OCI-LY7 (cell line): ENCODE measurements around the gene SIRT5. TPM values are rescaled to one million over a fixed set of nuclear protein-coding genes. Genes with fewer than 3 reads are reported as not detected.

Source experiments
- BruUV-seq: library from RNA; stranded (reverse); fragments of 400-500 nt; replicated peaks from 2 replicates; lab custom pipeline; 2021; lab: Mats Ljungman, UMichigan
- CTCF ChIA-PET: fragments of 300-600 bp; sonication (Branson Sonifier 250); formaldehyde crosslinking; loops from one replicate; lab custom pipeline; 2022; ENCODE audit warnings: antibody characterized with exemption; ENCODE audit not compliant: unreplicated experiment; lab: Charles Lee
- POLR2A ChIA-PET: fragments of 300-600 bp; sonication (Branson Sonifier 250); formaldehyde crosslinking; loops from one replicate; lab custom pipeline; 2022; ENCODE audit warnings: antibody characterized with exemption; lab: Charles Lee
- DNase-seq: peaks from one replicate; pipeline ENCODE4 v3.0.0-alpha.2; 2015; ENCODE audit warnings: low spot score
- H2AFZ ChIP-seq: fragments of 200-600 bp; sonication (generic), shearing (Covaris generic); 2 replicates; pipeline ENCODE4 v1.6.1; 2014; ENCODE audit warnings: mild to moderate bottlenecking, antibody characterized with exemption, low read length, moderate library complexity
- H3K27ac ChIP-seq: fragments of 200-600 bp; sonication (generic); 2 replicates; pipeline ENCODE4 v1.5.1; 2014; ENCODE audit warnings: mixed run types, low read depth, mild to moderate bottlenecking, moderate library complexity, low read length, inconsistent platforms; ENCODE audit not compliant: poor library complexity, severe bottlenecking
- H3K36me3 ChIP-seq: fragments of 200-600 bp; sonication (generic); 2 replicates; pipeline ENCODE4 v1.6.1; 2014; ENCODE audit warnings: mild to moderate bottlenecking, antibody characterized with exemption, low read length, moderate library complexity, mixed read lengths; ENCODE audit not compliant: insufficient read depth
- H3K4me1 ChIP-seq: fragments of 200-600 bp; sonication (generic); 2 replicates; pipeline ENCODE4 v1.5.1; 2014; ENCODE audit warnings: mild to moderate bottlenecking, low read length; ENCODE audit not compliant: insufficient read depth, poor library complexity, severe bottlenecking
- H3K4me2 ChIP-seq: fragments of 200-600 bp; sonication (generic); 2 replicates; pipeline ENCODE4 v1.6.1; 2014; ENCODE audit warnings: mild to moderate bottlenecking, low read length
- H3K4me3 ChIP-seq: fragments of 200-600 bp; sonication (generic); 2 replicates; pipeline ENCODE4 v1.5.1; 2014; ENCODE audit warnings: mild to moderate bottlenecking, low read depth, low read length; ENCODE audit not compliant: poor library complexity, severe bottlenecking
- H3K79me2 ChIP-seq: fragments of 200-600 bp; sonication (generic); 2 replicates; pipeline ENCODE4 v1.6.1; 2016; ENCODE audit warnings: low read depth, mild to moderate bottlenecking, low read length, moderate library complexity, mixed read lengths; ENCODE audit not compliant: insufficient read depth
- H3K9me2 ChIP-seq: fragments of 200-600 bp; sonication (generic); 2 replicates; pipeline ENCODE4 v1.6.1; 2016; ENCODE audit warnings: mild to moderate bottlenecking, low read length, mixed read lengths; ENCODE audit not compliant: insufficient read depth
- H3K9me3 ChIP-seq: fragments of 200-600 bp; sonication (generic); 2 replicates; pipeline ENCODE4 v1.6.1; 2014; ENCODE audit warnings: mild to moderate bottlenecking, mixed run types, low read length, mixed read lengths
- H4K20me1 ChIP-seq: fragments of 200-600 bp; sonication (generic); 2 replicates; pipeline ENCODE4 v1.6.1; 2014; ENCODE audit warnings: mild to moderate bottlenecking, antibody characterized with exemption, low read length, moderate library complexity, mixed read lengths; ENCODE audit not compliant: insufficient read depth
- CTCF ChIP-seq: fragments of 200-600 bp; sonication (generic); conservative IDR thresholded peaks from 2 replicates; pipeline ENCODE4 v1.5.1; 2014; ENCODE audit warnings: mild to moderate bottlenecking, antibody characterized with exemption, low read length, moderate library complexity, mixed read lengths
- EZH2phosphoT487 ChIP-seq: fragments of 200-600 bp; sonication (generic); IDR thresholded peaks from 2 replicates; pipeline ENCODE4 v1.6.1; 2018; ENCODE audit warnings: low read depth, borderline replicate concordance, mild to moderate bottlenecking, mixed run types, antibody characterized with exemption, low read length, moderate library complexity, mixed read lengths
- intact Hi-C: fragments of 100-400 bp; cut with micrococcal nuclease; formaldehyde crosslinking; loops from one replicate; pipeline ENCODE4 v1.10.0; 2022; ENCODE audit not compliant: unreplicated experiment
- total RNA-seq, 2 experiments: library from RNA; depleted of rRNA in 1 of 2; stranded (reverse); fragments of >200 nt in 1 of 2; shearing (Covaris generic) in 1 of 2; gene quantifications; 2 replicates each; pipeline ENCODE4 v1.2.3, GENCODE V29; 2014 to 2022

The SIRT5 gene
- total RNA-seq, 2 experiments from 2014 or later, result 17.6 to 23.6 TPM

- Histone ChIP-seq H3K9me2 (no peaks in the 10 kb centered on the region), H3K36me3 (no peaks in the 10 kb centered on the region), H3K4me1 (peaks cover 89% of the 10 kb centered on the region), H3K79me2 (no peaks in the 10 kb centered on the region), H3K27ac (peak overlapping the region; percentile 5), H3K9me3 (no peaks in the 10 kb centered on the region), H3K4me3 (no peak overlapping the region), H2AFZ (no peak overlapping the region), H4K20me1 (no peaks in the 10 kb centered on the region), H3K4me2 (no peak overlapping the region)
- intact Hi-C loops, result no loop called here
- BruUV-seq, result no TSS peak
- POLR2A ChIA-PET, result interaction anchor here (0.7 to 2.1 kb wide), 9 partner anchors 23 to 160 kb away, joined by 3 to 8 read pairs (median 4); no protein-coding TSS in a partner anchor
- TF ChIP-seq EZH2phosphoT487, result no peak
- no peak for TF ChIP-seq CTCF
- no peak for DNase-seq
- CTCF ChIA-PET, result interaction anchor here (0.6 kb wide), 1 partner anchor 153 kb away, joined by 3 read pairs; no protein-coding TSS in a partner anchor
Measured at GRCh38 chr6:13531956-13532355, 42.4 kb upstream of the SIRT5 start.

GRCh38 chr6:13534536-13534935, 39.9 kb upstream of the SIRT5 start:
- intact Hi-C loops, result no loop called here
- H3K4me1 ChIP-seq, result peaks cover 89% of the 10 kb centered on the region
- DNase-seq, result no peak
- H3K9me3 ChIP-seq, result no peaks in the 10 kb centered on the region
- ChIA-PET POLR2A (interaction anchor here (0.8 to 1.2 kb wide), 6 partner anchors 8 to 177 kb away, joined by 3 read pairs; no protein-coding TSS in a partner anchor), CTCF (interaction anchor here (0.6 kb wide), 1 partner anchor 14 kb away, joined by 3 read pairs; no protein-coding TSS in a partner anchor)
- no peaks in the 10 kb centered on the region for H3K9me2 ChIP-seq
- no peaks in the 10 kb centered on the region for H4K20me1 ChIP-seq
- BruUV-seq, result no TSS peak
- H3K4me3 ChIP-seq, result no peak overlapping the region
- peak overlapping the region; percentile 45 for H3K4me2 ChIP-seq
- H3K36me3 ChIP-seq, result no peaks in the 10 kb centered on the region
- no peaks in the 10 kb centered on the region for H3K79me2 ChIP-seq
- no peak overlapping the region for H2AFZ ChIP-seq
- peak overlapping the region; percentile 9 for H3K27ac ChIP-seq
- TF ChIP-seq CTCF (no peak), EZH2phosphoT487 (no peak)

DNA sequence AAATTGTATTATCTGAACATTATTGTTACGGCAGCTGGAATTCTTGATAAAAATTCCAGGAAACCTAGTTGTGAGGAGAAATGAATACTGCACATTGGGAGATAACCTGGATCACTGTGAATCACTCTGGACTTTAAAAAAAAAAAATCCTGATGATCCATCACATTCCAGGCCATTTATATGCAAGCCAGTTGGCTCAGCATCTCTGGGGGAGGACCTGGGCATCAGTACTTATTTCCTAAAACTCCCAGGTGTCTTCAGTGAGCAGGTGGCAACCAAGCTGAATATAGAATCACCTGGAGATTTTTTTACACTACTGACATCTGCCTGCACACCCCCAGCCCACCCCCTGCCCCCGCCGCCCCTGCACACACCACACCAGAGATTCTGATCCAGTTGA, 39.1 kb upstream of the SIRT5 start:
- POLR2A ChIA-PET, result interaction anchor here (0.7 to 2.8 kb wide), 11 partner anchors 9 to 232 kb away, joined by 3 to 22 read pairs (median 3); no protein-coding TSS in a partner anchor

More for the DNA sequence above, 39.1 kb upstream of the SIRT5 start:
- Histone ChIP-seq H3K4me2 (peak overlapping the region; percentile 45), H2AFZ (no peak overlapping the region), H4K20me1 (no peaks in the 10 kb centered on the region), H3K9me2 (no peaks in the 10 kb centered on the region), H3K36me3 (no peaks in the 10 kb centered on the region), H3K27ac (peak overlapping the region; percentile 11), H3K4me3 (no peak overlapping the region), H3K79me2 (no peaks in the 10 kb centered on the region), H3K4me1 (peaks cover 89% of the 10 kb centered on the region), H3K9me3 (no peaks in the 10 kb centered on the region)
- BruUV-seq, result no TSS peak
- DNase-seq, result peak; percentile 52
- CTCF ChIA-PET, result interaction anchor here (0.6 kb wide), 1 partner anchor 13 kb away, joined by 3 read pairs; no protein-coding TSS in a partner anchor
- no peak for TF ChIP-seq CTCF
- no peak for TF ChIP-seq EZH2phosphoT487
- intact Hi-C loops, result no loop called here
